HCT116 (cell line): ENCODE results near the gene COX6B2. TPM values are rescaled to one million over a fixed set of nuclear protein-coding genes. Genes with fewer than 3 reads are reported as not detected.
A peak's percentile ranks its signal among the peaks of the same experiment; 100 is the strongest.

ENCODE experiments used
- ATAC-seq: fragments of 200-7000 bp; cut with Tn5 transposase; 2 replicates; pipeline ENCODE4 v1.9.1; 2020; ENCODE audit warnings: mild to moderate bottlenecking, moderate library complexity
- BruUV-seq: library from RNA; stranded (reverse); fragments of 400-500 nt; replicated peaks from 2 replicates; lab custom pipeline; 2021; lab: Mats Ljungman, UMichigan
- CTCF ChIA-PET: fragments of 300-600 bp; sonication (Branson Sonifier 250); formaldehyde crosslinking; loops from one replicate; lab custom pipeline; 2021; ENCODE audit warnings: antibody characterized with exemption; lab: Charles Lee
- POLR2A ChIA-PET: fragments of 300-600, 350-600 bp; sonication (Branson Sonifier 250); formaldehyde crosslinking; loops from one replicate; lab custom pipeline; 2021; ENCODE audit warnings: antibody characterized with exemption; lab: Charles Lee
- RAD21 ChIA-PET, 2 experiments: fragments of 300-600 bp; sonication (Branson Sonifier 250); formaldehyde crosslinking; loops; one replicate each; lab custom pipeline; 2023; ENCODE audit warnings: low total read pairs in 2 of 2; ENCODE audit not compliant: uncharacterized antibody in 2 of 2, unreplicated experiment in 2 of 2, low non-redundant PET in 1 of 2; lab: Charles Lee
- DNase-seq: peaks from one replicate; pipeline ENCODE4 v3.0.0-alpha.2; 2010; ENCODE audit warnings: low read depth, low spot score
- H2AFZ ChIP-seq: fragments of 200-600 bp; shearing (Covaris generic), sonication (generic); 2 replicates; pipeline ENCODE4 v1.6.1; 2017; ENCODE audit warnings: low read depth, mixed run types, mixed read lengths, antibody characterized with exemption, low read length; ENCODE audit not compliant: poor library complexity, severe bottlenecking
- H3K27ac ChIP-seq: 2 replicates; pipeline ENCODE4 v1.5.1; 2012; ENCODE audit warnings: low read depth, low read length
- H3K27me3 ChIP-seq: fragments of 200-600 bp; sonication (generic); 2 replicates; pipeline ENCODE4 v1.6.1; 2016; ENCODE audit warnings: mixed run types, low read length, mixed read lengths; ENCODE audit not compliant: insufficient read depth
- H3K36me3 ChIP-seq, 2 experiments: fragments of 200-500 bp in 1 of 2; fragments of 200-600 bp in 1 of 2; sonication (Bioruptor generic) in 1 of 2; sonication (generic) in 1 of 2; 2 replicates each; pipeline versions ENCODE4 v1.5.1 to v1.6.1; 2014 to 2016; ENCODE audit warnings: low read length in 2 of 2, inconsistent platforms in 1 of 2, mixed read lengths in 1 of 2, mixed run types in 1 of 2; ENCODE audit not compliant: insufficient read depth in 2 of 2, control insufficient read depth in 1 of 2
- H3K4me1 ChIP-seq, 2 experiments: fragments of 200-600 bp in 1 of 2; sonication (generic) in 1 of 2; 2 replicates each; pipeline versions ENCODE4 v1.5.1 to v1.6.1; 2012 to 2017; ENCODE audit warnings: low read length in 2 of 2, inconsistent platforms in 1 of 2, mild to moderate bottlenecking in 1 of 2, mixed read lengths in 1 of 2, mixed run types in 1 of 2, moderate library complexity in 1 of 2; ENCODE audit not compliant: insufficient read depth in 2 of 2, control insufficient read depth in 1 of 2
- H3K4me2 ChIP-seq: fragments of 200-600 bp; sonication (generic); 2 replicates; pipeline ENCODE4 v1.6.1; 2017; ENCODE audit warnings: mixed run types, low read length, mixed read lengths
- H3K4me3 ChIP-seq, 2 experiments: fragments of 200-600 bp in 1 of 2; sonication (generic) in 1 of 2; replicated peaks in 1 of 2; 2 replicates each; pipeline ENCODE4 v1.5.1; 2011 to 2016; ENCODE audit warnings: low read length in 2 of 2, control low read depth in 1 of 2, low read depth in 1 of 2, mild to moderate bottlenecking in 1 of 2, mixed read lengths in 1 of 2, mixed run types in 1 of 2
- H3K79me2 ChIP-seq: fragments of 200-600 bp; sonication (generic); 2 replicates; pipeline ENCODE4 v1.6.1; 2017; ENCODE audit warnings: mild to moderate bottlenecking, mixed run types, low read length, moderate library complexity, mixed read lengths; ENCODE audit not compliant: insufficient read depth
- H3K9ac ChIP-seq: fragments of 200-600 bp; sonication (generic); 2 replicates; pipeline ENCODE4 v1.6.1; 2016; ENCODE audit warnings: low read length, mixed read lengths
- H3K9me2 ChIP-seq: fragments of 200-600 bp; sonication (generic), shearing (Covaris generic); 2 replicates; pipeline ENCODE4 v1.6.1; 2017; ENCODE audit warnings: mixed run types, mild to moderate bottlenecking, moderate library complexity; ENCODE audit not compliant: insufficient read depth
- H3K9me3 ChIP-seq, 2 experiments: fragments of 200-500 bp in 1 of 2; fragments of 200-600 bp in 1 of 2; sonication (Bioruptor generic) in 1 of 2; sonication (generic) in 1 of 2; 2 replicates each; pipeline ENCODE4 v1.6.1; 2014 to 2017; ENCODE audit warnings: low read length in 2 of 2, mixed read lengths in 2 of 2, inconsistent platforms in 1 of 2, low read depth in 1 of 2, mild to moderate bottlenecking in 1 of 2, mixed run types in 1 of 2, moderate library complexity in 1 of 2; ENCODE audit not compliant: control insufficient read depth in 1 of 2, insufficient read depth in 1 of 2
- H4K20me1 ChIP-seq: fragments of 200-600 bp; sonication (generic), shearing (Covaris generic); 2 replicates; pipeline ENCODE4 v1.6.1; 2017; ENCODE audit warnings: mixed run types, mild to moderate bottlenecking, moderate library complexity; ENCODE audit not compliant: insufficient read depth
- CBX3 ChIP-seq: IDR thresholded peaks from 2 replicates; pipeline ENCODE4 v1.6.1; 2012; ENCODE audit warnings: low read depth
- CEBPB ChIP-seq: IDR thresholded peaks from 2 replicates; pipeline ENCODE4 v1.6.1; 2012; ENCODE audit warnings: low read depth
- ELF1 ChIP-seq: IDR thresholded peaks from 2 replicates; pipeline ENCODE4 v1.6.1; 2012; ENCODE audit warnings: low read depth, borderline replicate concordance
- EZH2 ChIP-seq: fragments of 200-600 bp; sonication (generic); IDR thresholded peaks from 2 replicates; pipeline ENCODE4 v1.6.1; 2017; ENCODE audit warnings: antibody characterized with exemption, mixed run types
- EZH2phosphoT487 ChIP-seq: fragments of 200-600 bp; IDR thresholded peaks from 2 replicates; pipeline ENCODE4 v1.6.1; 2018; ENCODE audit warnings: antibody characterized with exemption, borderline replicate concordance
- JUND ChIP-seq: IDR thresholded peaks from 2 replicates; pipeline ENCODE4 v1.6.1; 2012
- POLR2A ChIP-seq: IDR thresholded peaks from 2 replicates; pipeline ENCODE4 v1.7.0; 2011; ENCODE audit warnings: borderline replicate concordance; ENCODE audit not compliant: insufficient read depth, insufficient read length; ENCODE audit errors: extremely low read depth
- RAD21 ChIP-seq: IDR thresholded peaks from 2 replicates; pipeline ENCODE4 v1.6.1; 2012; ENCODE audit warnings: low read depth, mild to moderate bottlenecking
- SIN3A ChIP-seq: IDR thresholded peaks from 2 replicates; pipeline ENCODE4 v1.6.1; 2012; ENCODE audit warnings: low read depth
- SP1 ChIP-seq: IDR thresholded peaks from 2 replicates; pipeline ENCODE4 v1.6.1; 2012; ENCODE audit warnings: low read depth
- SRF ChIP-seq: IDR thresholded peaks from 2 replicates; pipeline ENCODE4 v1.6.1; 2012; ENCODE audit warnings: low read depth
- ZFX ChIP-seq: fragments of 450-650 bp; IDR thresholded peaks from 2 replicates; pipeline ENCODE4 v1.6.1; 2017
- ZNF274 ChIP-seq: fragments of 200-500 bp; sonication (Bioruptor generic); IDR thresholded peaks from 2 replicates; pipeline ENCODE4 v1.6.1; 2014; ENCODE audit warnings: mild to moderate bottlenecking, low read depth, low read length, inconsistent platforms
- intact Hi-C: fragments of 100-400 bp; cut with micrococcal nuclease; formaldehyde crosslinking; loops from 2 replicates; pipeline ENCODE4 v1.10.0; 2022
- total RNA-seq: library from RNA; stranded (reverse); gene quantifications from one replicate; pipeline ENCODE4 v1.2.1, GENCODE V29; 2021; ENCODE audit not compliant: unreplicated experiment
- TF ChIP-seq, protein P1 (sequence below): IDR thresholded peaks from 2 replicates; pipeline ENCODE4 v1.6.1; 2012
- TF ChIP-seq, protein P2 (sequence below): IDR thresholded peaks from 2 replicates; pipeline ENCODE4 v1.6.1; 2012; ENCODE audit warnings: low read depth
- TF ChIP-seq, protein P3 (sequence below), 3 experiments: fragments of 200-600 bp in 1 of 3; sonication (generic) in 1 of 3; IDR thresholded peaks in 2 of 3; conservative IDR thresholded peaks in 1 of 3; 2 replicates each; pipeline ENCODE4 v1.5.1; 2012 to 2017; ENCODE audit warnings: low read depth in 2 of 3, low read length in 2 of 3, antibody characterized with exemption in 1 of 3, borderline replicate concordance in 1 of 3, control low read depth in 1 of 3, mild to moderate bottlenecking in 1 of 3, mixed read lengths in 1 of 3, mixed run types in 1 of 3, moderate library complexity in 1 of 3; ENCODE audit not compliant: insufficient read depth in 1 of 3

COX6B2 gene
- total RNA-seq, 1 experiment from 2014 or later = 2.4 TPM

DNA sequence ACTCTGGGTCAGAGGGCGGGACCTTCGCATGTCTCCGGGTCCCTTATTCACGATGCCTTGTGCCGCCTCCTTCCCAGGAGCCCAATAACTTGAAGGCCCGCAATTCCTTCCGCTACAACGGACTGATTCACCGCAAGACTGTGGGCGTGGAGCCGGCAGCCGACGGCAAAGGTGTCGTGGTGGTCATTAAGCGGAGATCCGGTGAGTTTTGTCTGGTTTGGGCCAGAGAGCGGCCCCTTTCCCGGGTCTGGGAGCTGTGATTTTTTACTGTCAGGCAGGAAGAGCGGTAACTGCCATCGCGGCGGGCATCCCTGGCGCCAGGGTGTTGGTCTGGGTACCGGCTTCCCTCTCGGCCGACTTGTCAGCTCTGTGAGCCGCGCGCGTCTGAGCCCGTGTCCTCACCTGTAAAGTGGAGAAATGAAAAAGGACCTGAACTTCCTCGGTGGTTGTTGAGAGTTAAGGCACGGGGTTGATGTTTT is 32.0 kb upstream of the COX6B2 start:
- Histone ChIP-seq H3K9me3 (no peaks in the 10 kb centered on the region), H3K4me1 (peaks cover 6 to 65% of the 10 kb centered on the region in 2 experiments; a peak in 3 of 4 replicates), H3K36me3 (peaks cover 18 to 43% of the 10 kb centered on the region in 2 experiments), H3K4me2 (peak overlapping the region; percentile 99), H3K27ac (peak overlapping the region; percentile 99), H3K79me2 (peaks cover 64% of the 10 kb centered on the region), H3K9ac (peak overlapping the region; percentile 94), H4K20me1 (peaks cover 48% of the 10 kb centered on the region; the same call in 1 of the 2 replicates), H3K27me3 (no peaks in the 10 kb centered on the region), H2AFZ (no peak overlapping the region), H3K9me2 (no peaks in the 10 kb centered on the region), H3K4me3 (peak overlapping the region; percentile 99 to 100)
- DNase-seq = no peak
- TSS peak; percentile 71 for BruUV-seq
- ATAC-seq = no peak
- POLR2A ChIA-PET = no interaction called here
- intact Hi-C loops = no loop called here
- TF ChIP-seq, protein P1, sequence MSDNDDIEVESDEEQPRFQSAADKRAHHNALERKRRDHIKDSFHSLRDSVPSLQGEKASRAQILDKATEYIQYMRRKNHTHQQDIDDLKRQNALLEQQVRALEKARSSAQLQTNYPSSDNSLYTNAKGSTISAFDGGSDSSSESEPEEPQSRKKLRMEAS = no peak
- no peak for TF ChIP-seq SP1
- TF ChIP-seq SIN3A = no peak
- no peak for TF ChIP-seq ZNF274
- no peak for TF ChIP-seq SRF
- TF ChIP-seq, protein P2, sequence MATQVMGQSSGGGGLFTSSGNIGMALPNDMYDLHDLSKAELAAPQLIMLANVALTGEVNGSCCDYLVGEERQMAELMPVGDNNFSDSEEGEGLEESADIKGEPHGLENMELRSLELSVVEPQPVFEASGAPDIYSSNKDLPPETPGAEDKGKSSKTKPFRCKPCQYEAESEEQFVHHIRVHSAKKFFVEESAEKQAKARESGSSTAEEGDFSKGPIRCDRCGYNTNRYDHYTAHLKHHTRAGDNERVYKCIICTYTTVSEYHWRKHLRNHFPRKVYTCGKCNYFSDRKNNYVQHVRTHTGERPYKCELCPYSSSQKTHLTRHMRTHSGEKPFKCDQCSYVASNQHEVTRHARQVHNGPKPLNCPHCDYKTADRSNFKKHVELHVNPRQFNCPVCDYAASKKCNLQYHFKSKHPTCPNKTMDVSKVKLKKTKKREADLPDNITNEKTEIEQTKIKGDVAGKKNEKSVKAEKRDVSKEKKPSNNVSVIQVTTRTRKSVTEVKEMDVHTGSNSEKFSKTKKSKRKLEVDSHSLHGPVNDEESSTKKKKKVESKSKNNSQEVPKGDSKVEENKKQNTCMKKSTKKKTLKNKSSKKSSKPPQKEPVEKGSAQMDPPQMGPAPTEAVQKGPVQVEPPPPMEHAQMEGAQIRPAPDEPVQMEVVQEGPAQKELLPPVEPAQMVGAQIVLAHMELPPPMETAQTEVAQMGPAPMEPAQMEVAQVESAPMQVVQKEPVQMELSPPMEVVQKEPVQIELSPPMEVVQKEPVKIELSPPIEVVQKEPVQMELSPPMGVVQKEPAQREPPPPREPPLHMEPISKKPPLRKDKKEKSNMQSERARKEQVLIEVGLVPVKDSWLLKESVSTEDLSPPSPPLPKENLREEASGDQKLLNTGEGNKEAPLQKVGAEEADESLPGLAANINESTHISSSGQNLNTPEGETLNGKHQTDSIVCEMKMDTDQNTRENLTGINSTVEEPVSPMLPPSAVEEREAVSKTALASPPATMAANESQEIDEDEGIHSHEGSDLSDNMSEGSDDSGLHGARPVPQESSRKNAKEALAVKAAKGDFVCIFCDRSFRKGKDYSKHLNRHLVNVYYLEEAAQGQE = no peak
- no peak for TF ChIP-seq ELF1
- TF ChIP-seq ZFX = no peak
- TF ChIP-seq CEBPB = no peak
- TF ChIP-seq EZH2 = no peak
- TF ChIP-seq JUND = no peak
- TF ChIP-seq, protein P3, sequence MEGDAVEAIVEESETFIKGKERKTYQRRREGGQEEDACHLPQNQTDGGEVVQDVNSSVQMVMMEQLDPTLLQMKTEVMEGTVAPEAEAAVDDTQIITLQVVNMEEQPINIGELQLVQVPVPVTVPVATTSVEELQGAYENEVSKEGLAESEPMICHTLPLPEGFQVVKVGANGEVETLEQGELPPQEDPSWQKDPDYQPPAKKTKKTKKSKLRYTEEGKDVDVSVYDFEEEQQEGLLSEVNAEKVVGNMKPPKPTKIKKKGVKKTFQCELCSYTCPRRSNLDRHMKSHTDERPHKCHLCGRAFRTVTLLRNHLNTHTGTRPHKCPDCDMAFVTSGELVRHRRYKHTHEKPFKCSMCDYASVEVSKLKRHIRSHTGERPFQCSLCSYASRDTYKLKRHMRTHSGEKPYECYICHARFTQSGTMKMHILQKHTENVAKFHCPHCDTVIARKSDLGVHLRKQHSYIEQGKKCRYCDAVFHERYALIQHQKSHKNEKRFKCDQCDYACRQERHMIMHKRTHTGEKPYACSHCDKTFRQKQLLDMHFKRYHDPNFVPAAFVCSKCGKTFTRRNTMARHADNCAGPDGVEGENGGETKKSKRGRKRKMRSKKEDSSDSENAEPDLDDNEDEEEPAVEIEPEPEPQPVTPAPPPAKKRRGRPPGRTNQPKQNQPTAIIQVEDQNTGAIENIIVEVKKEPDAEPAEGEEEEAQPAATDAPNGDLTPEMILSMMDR (IDR thresholded peaks at IDR 0.05 in 2 of 3, conservative IDR thresholded peaks at IDR 0.05 in 1 of 3; ENCODE audit: borderline replicate concordance in 1 of 3, insufficient read depth in 1 of 3, low read depth in 2 of 3, low read length in 2 of 3) = no peak
- no peak for TF ChIP-seq POLR2A
- no peak for TF ChIP-seq CBX3
- no peak for TF ChIP-seq EZH2phosphoT487
- TF ChIP-seq RAD21 = no peak
- RAD21 ChIA-PET = no interaction called here
- CTCF ChIA-PET = no interaction called here
